ENCODE results near the gene BNIP1. TPM values are rescaled to one million over a fixed set of nuclear protein-coding genes. Genes with fewer than 3 reads are reported as not detected.

Gene BNIP1
- total and polyA plus RNA-seq, 2 donors (not counting 1 experiment from before 2014, with no cell fraction given), result 23.5 to 23.9 TPM

DNA sequence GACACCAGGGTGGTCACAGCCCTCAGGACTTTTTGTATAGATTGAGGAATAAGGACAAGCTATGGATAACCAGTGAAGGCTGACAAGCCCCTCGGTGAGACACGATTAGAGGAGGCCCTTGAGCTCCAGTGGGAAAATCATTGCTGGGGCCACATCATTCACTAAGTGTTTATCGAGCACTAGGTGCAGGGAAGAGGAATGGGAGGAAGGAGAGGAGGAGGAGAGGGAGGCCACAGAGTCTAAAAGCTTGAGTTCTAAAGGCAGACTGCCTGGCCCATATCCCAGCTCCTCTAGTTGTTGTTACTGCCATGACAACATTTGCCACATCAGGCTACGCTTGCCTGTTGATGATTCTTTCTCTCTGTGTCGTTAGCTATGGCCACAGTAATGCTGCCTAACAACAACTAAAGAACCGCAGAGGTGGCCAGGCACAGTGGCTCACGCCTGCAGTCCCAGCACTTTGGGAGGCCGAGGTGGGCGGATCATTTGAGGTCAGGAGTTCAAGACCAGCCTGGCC, 53.1 kb downstream of the BNIP1 start:
- Histone ChIP-seq H3K4me2 (ENCODE audit: extremely low read depth, insufficient read depth, low read length) (no peak overlapping the region), H2AFZ (ENCODE audit: low read length) (no peak overlapping the region), H3K4me1 (ENCODE audit: control insufficient read depth, extremely low read depth, insufficient read depth, low read length) (peaks cover 2% of the 10 kb centered on the region), H4K20me1 (ENCODE audit: control insufficient read depth, extremely low read depth, insufficient read depth, low read length) (no peaks in the 10 kb centered on the region), H3K36me3 (ENCODE audit: control insufficient read depth, insufficient read depth, low read length) (no peaks in the 10 kb centered on the region), H3K79me2 (ENCODE audit: control insufficient read depth, insufficient read depth, low read length) (no peaks in the 10 kb centered on the region), H3K9ac (ENCODE audit: insufficient read depth, low read length) (no peak overlapping the region), H3K27me3 (ENCODE audit: control insufficient read depth, insufficient read depth, low read length) (peaks cover 10% of the 10 kb centered on the region), H3K4me3 (replicated peaks in 1 of 4; ENCODE audit: control extremely low read depth in 1 of 4, insufficient read depth in 1 of 4, low read depth in 3 of 4, low read length in 4 of 4) (no peak overlapping the region), H3K9me3 (ENCODE audit: control insufficient read depth, insufficient read depth, low read depth, low read length) (no peaks in the 10 kb centered on the region), H3K27ac (ENCODE audit: insufficient read depth, low read length) (no peak overlapping the region)
- DNase-seq (ENCODE audit: low read depth in 2 of 2), result no peak
- TF ChIP-seq, protein P1, sequence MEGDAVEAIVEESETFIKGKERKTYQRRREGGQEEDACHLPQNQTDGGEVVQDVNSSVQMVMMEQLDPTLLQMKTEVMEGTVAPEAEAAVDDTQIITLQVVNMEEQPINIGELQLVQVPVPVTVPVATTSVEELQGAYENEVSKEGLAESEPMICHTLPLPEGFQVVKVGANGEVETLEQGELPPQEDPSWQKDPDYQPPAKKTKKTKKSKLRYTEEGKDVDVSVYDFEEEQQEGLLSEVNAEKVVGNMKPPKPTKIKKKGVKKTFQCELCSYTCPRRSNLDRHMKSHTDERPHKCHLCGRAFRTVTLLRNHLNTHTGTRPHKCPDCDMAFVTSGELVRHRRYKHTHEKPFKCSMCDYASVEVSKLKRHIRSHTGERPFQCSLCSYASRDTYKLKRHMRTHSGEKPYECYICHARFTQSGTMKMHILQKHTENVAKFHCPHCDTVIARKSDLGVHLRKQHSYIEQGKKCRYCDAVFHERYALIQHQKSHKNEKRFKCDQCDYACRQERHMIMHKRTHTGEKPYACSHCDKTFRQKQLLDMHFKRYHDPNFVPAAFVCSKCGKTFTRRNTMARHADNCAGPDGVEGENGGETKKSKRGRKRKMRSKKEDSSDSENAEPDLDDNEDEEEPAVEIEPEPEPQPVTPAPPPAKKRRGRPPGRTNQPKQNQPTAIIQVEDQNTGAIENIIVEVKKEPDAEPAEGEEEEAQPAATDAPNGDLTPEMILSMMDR (conservative IDR thresholded peaks at IDR 0.05 in 1 of 2, IDR thresholded peaks at IDR 0.05 in 1 of 2; ENCODE audit: low read depth in 1 of 2, low read length in 2 of 2), result no peak
- no peak for TF ChIP-seq EZH2 (IDR thresholded peaks at IDR 0.05; ENCODE audit: low read length, missing control alignments)

- Histone ChIP-seq H3K79me2 (ENCODE audit: control insufficient read depth, insufficient read depth, low read length) (no peaks in the 10 kb centered on the region), H4K20me1 (ENCODE audit: control insufficient read depth, extremely low read depth, insufficient read depth, low read length) (no peaks in the 10 kb centered on the region), H3K36me3 (ENCODE audit: control insufficient read depth, insufficient read depth, low read length) (no peaks in the 10 kb centered on the region), H3K4me3 (replicated peaks in 1 of 4; ENCODE audit: control extremely low read depth in 1 of 4, insufficient read depth in 1 of 4, low read depth in 3 of 4, low read length in 4 of 4) (no peak overlapping the region), H3K9me3 (ENCODE audit: control insufficient read depth, insufficient read depth, low read depth, low read length) (no peaks in the 10 kb centered on the region), H3K4me1 (ENCODE audit: control insufficient read depth, extremely low read depth, insufficient read depth, low read length) (peaks cover 3% of the 10 kb centered on the region), H3K9ac (ENCODE audit: insufficient read depth, low read length) (no peak overlapping the region), H2AFZ (ENCODE audit: low read length) (no peak overlapping the region), H3K4me2 (ENCODE audit: extremely low read depth, insufficient read depth, low read length) (no peak overlapping the region), H3K27me3 (ENCODE audit: control insufficient read depth, insufficient read depth, low read length) (peaks cover 14% of the 10 kb centered on the region), H3K27ac (ENCODE audit: insufficient read depth, low read length) (no peak overlapping the region)
- no peak for DNase-seq (ENCODE audit: low read depth in 2 of 2)
- TF ChIP-seq EZH2 (IDR thresholded peaks at IDR 0.05; ENCODE audit: low read length, missing control alignments), result no peak
- TF ChIP-seq, protein P1 (conservative IDR thresholded peaks at IDR 0.05 in 1 of 2, IDR thresholded peaks at IDR 0.05 in 1 of 2; ENCODE audit: low read depth in 1 of 2, low read length in 2 of 2), result no peak
Measured at GRCh38 chr5:173198049-173198448, 53.7 kb downstream of the BNIP1 start.

DNA sequence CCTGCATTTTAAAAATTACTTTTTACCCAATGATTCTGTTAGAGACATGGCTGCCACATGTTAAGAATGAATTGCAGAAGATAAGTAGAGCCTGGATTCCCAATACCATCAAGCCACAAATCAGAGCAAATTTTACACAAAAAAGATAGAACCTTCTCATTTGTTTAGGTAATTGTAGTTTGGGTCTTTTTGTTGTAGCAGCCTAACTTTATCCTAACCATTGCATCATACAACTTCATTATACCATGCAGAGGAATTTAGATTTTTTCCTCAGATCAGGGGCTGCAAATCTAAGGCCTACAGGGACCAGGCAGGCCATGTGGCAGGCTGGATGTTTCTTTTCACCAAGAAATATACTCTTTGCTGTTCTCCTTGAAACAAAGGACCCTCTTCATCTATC, 56.0 kb downstream of the BNIP1 start:
- H3K27ac ChIP-seq (ENCODE audit: insufficient read depth, low read length), result no peak overlapping the region
- H3K4me3 ChIP-seq (replicated peaks in 1 of 4; ENCODE audit: control extremely low read depth in 1 of 4, insufficient read depth in 1 of 4, low read depth in 3 of 4, low read length in 4 of 4), result no peak overlapping the region
- no peaks in the 10 kb centered on the region for H4K20me1 ChIP-seq (ENCODE audit: control insufficient read depth, extremely low read depth, insufficient read depth, low read length)
- DNase-seq (ENCODE audit: low read depth in 2 of 2), result no peak
- no peak overlapping the region for H2AFZ ChIP-seq (ENCODE audit: low read length)
- peaks cover 14% of the 10 kb centered on the region for H3K27me3 ChIP-seq (ENCODE audit: control insufficient read depth, insufficient read depth, low read length)
- no peaks in the 10 kb centered on the region for H3K36me3 ChIP-seq (ENCODE audit: control insufficient read depth, insufficient read depth, low read length)
- TF ChIP-seq, protein P1 (conservative IDR thresholded peaks at IDR 0.05 in 1 of 2, IDR thresholded peaks at IDR 0.05 in 1 of 2; ENCODE audit: low read depth in 1 of 2, low read length in 2 of 2), result no peak
- no peak for TF ChIP-seq EZH2 (IDR thresholded peaks at IDR 0.05; ENCODE audit: low read length, missing control alignments)
- H3K9ac ChIP-seq (ENCODE audit: insufficient read depth, low read length), result no peak overlapping the region
- no peaks in the 10 kb centered on the region for H3K79me2 ChIP-seq (ENCODE audit: control insufficient read depth, insufficient read depth, low read length)
- no peaks in the 10 kb centered on the region for H3K9me3 ChIP-seq (ENCODE audit: control insufficient read depth, insufficient read depth, low read depth, low read length)
- H3K4me2 ChIP-seq (ENCODE audit: extremely low read depth, insufficient read depth, low read length), result no peak overlapping the region
- H3K4me1 ChIP-seq (ENCODE audit: control insufficient read depth, extremely low read depth, insufficient read depth, low read length), result peaks cover 3% of the 10 kb centered on the region

Measured in fibroblast of lung (primary cell).